SU-DHL-6 (cell line): ENCODE measurements around the gene PXDN.
"Not testable (repeated sequence)": the region's sequence is repeated elsewhere in the genome, so short reads cannot be mapped to it uniquely, and the experiment has no call there.

Source experiments
- EZH2phosphoT487 ChIP-seq: fragments of 200-600 bp; sonication (generic), shearing (Covaris generic); conservative IDR thresholded peaks from 2 replicates; pipeline ENCODE4 v1.6.1; 2018; ENCODE audit warnings: mild to moderate bottlenecking, antibody characterized with exemption, low read length, moderate library complexity, mixed read lengths
- TF ChIP-seq, protein P1 (sequence below): fragments of 200-600 bp; sonication (generic); IDR thresholded peaks from one replicate; pipeline ENCODE4 v1.5.1; 2017; ENCODE audit warnings: antibody characterized with exemption, mild to moderate bottlenecking, low read length, moderate library complexity; ENCODE audit not compliant: insufficient read depth, poor library complexity, severe bottlenecking

DNA sequence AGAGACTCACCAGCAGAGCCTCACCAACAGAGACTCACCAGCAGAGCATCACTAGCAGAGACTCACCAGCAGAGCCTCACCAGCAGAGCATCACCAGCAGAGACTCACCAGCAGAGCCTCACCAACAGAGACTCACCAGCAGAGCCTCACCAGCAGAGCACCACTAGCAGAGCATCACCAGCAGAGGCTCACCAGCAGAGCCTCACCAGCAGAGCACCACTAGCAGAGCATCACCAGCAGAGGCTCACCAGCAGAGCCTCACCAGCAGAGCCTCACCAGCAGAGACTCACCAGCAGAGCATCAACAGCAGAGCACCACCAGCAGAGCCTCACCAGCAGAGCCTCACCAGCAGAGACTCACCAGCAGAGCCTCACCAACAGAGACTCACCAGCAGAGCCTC, 35.7 kb upstream of the PXDN start:
- TF ChIP-seq, protein P1, sequence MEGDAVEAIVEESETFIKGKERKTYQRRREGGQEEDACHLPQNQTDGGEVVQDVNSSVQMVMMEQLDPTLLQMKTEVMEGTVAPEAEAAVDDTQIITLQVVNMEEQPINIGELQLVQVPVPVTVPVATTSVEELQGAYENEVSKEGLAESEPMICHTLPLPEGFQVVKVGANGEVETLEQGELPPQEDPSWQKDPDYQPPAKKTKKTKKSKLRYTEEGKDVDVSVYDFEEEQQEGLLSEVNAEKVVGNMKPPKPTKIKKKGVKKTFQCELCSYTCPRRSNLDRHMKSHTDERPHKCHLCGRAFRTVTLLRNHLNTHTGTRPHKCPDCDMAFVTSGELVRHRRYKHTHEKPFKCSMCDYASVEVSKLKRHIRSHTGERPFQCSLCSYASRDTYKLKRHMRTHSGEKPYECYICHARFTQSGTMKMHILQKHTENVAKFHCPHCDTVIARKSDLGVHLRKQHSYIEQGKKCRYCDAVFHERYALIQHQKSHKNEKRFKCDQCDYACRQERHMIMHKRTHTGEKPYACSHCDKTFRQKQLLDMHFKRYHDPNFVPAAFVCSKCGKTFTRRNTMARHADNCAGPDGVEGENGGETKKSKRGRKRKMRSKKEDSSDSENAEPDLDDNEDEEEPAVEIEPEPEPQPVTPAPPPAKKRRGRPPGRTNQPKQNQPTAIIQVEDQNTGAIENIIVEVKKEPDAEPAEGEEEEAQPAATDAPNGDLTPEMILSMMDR, result not testable (repeated sequence)
- TF ChIP-seq EZH2phosphoT487, result not testable (repeated sequence)
